Measurements from ENCODE around the gene ITGA4.

ITGA4 gene

GRCh38 chr2:181517685-181518301 is 60.6 kb downstream of the ITGA4 start:
- DNase-seq: no peak

GRCh38 chr2:181520253-181520652 is 63.1 kb downstream of the ITGA4 start:
- no peak for DNase-seq

- no peak for DNase-seq
Observed at GRCh38 chr2:181523756-181524155, 66.6 kb downstream of the ITGA4 start.

- no peak for DNase-seq
Observed at GRCh38 chr2:181526014-181526413, 68.8 kb downstream of the ITGA4 start.

GRCh38 chr2:181527058-181527457 is 69.9 kb downstream of the ITGA4 start:
- DNase-seq: no peak

- DNase-seq: no peak
Observed at GRCh38 chr2:181528441-181528840, 71.3 kb downstream of the ITGA4 start.

- DNase-seq: no peak
Observed at GRCh38 chr2:181536730-181537129, 79.5 kb downstream of the ITGA4 start.

- no peak for DNase-seq
Observed at GRCh38 chr2:181540421-181540820, 83.2 kb downstream of the ITGA4 start.

GRCh38 chr2:181542170-181542569 is 85.0 kb downstream of the ITGA4 start:
- DNase-seq: no peak

GRCh38 chr2:181546086-181546485 is 88.9 kb downstream of the ITGA4 start:
- DNase-seq: no peak

- DNase-seq: no peak
Observed at GRCh38 chr2:181552808-181553207, 95.6 kb downstream of the ITGA4 start.

- DNase-seq: no peak
Observed at GRCh38 chr2:181553244-181553643, 96.1 kb downstream of the ITGA4 start.

GRCh38 chr2:181554061-181554830 is 97.1 kb downstream of the ITGA4 start:
- no peak for DNase-seq

- DNase-seq: no peak
Observed at GRCh38 chr2:181558371-181558770, 101.2 kb downstream of the ITGA4 start.

GRCh38 chr2:181563101-181563692 is 106.0 kb downstream of the ITGA4 start:
- DNase-seq: no peak

- DNase-seq: no peak
Observed at GRCh38 chr2:181566334-181567032, 109.3 kb downstream of the ITGA4 start.

- no peak for DNase-seq
Observed at GRCh38 chr2:181570059-181570458, 112.9 kb downstream of the ITGA4 start.

GRCh38 chr2:181570833-181571661 is 113.9 kb downstream of the ITGA4 start:
- DNase-seq: no peak

GRCh38 chr2:181573140-181573736 is 116.1 kb downstream of the ITGA4 start:
- DNase-seq: no peak

- no peak for DNase-seq
Observed at GRCh38 chr2:181574321-181574720, 117.1 kb downstream of the ITGA4 start.

- no peak for DNase-seq
Observed at GRCh38 chr2:181575024-181575649, 118.0 kb downstream of the ITGA4 start.

- no peak for DNase-seq
Observed at GRCh38 chr2:181575650-181576025, 118.5 kb downstream of the ITGA4 start.
